CD4-positive, alpha-beta T cell treated with Interleukin-6 at 100 ng/mL for 8 hours (primary cell): ENCODE results near the gene HLA-G.

Experiments
- DNase-seq: peaks from one replicate; pipeline ENCODE4 v3.0.0-alpha.2; 2020; ENCODE audit warnings: mixed read lengths, low spot score

HLA-G gene

GRCh38 chr6:29818892-29819291 lies 8.7 kb upstream of the HLA-G start:
- no peak for DNase-seq

- no peak for DNase-seq
Measured at GRCh38 chr6:29824144-29824543, 3.5 kb upstream of the HLA-G start.

DNA sequence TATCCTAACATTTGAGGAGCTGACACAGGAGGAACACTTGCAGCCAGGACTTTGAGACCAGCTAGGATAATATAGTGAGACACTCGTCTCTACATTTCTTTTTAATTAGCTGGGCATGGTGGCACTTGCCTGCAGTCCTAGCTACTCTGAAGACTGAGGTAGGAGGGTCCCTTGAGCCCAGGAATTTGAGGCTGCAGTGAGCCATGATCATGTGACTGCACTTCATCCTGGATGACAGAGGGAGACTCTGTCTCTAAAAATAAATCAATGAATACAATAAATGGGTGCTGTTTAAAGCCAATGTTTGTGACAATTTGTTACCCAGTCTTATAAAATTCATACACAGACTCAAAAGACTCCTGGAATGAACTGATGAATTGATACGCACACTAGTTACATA lies 1.8 kb upstream of the HLA-G start:
- no peak for DNase-seq

GRCh38 chr6:29826271-29826670 lies 1.4 kb upstream of the HLA-G start:
- no peak for DNase-seq

- DNase-seq, result no peak
Measured at GRCh38 chr6:29828471-29828797, 809 bp downstream of the HLA-G start.

GRCh38 chr6:29829766-29830165 lies 2.1 kb downstream of the HLA-G start:
- DNase-seq, result no peak

- DNase-seq, result no peak
Measured at GRCh38 chr6:29830409-29830808, 2.8 kb downstream of the HLA-G start.

- no peak for DNase-seq
Measured at GRCh38 chr6:29831776-29832175, 4.2 kb downstream of the HLA-G start.

DNA sequence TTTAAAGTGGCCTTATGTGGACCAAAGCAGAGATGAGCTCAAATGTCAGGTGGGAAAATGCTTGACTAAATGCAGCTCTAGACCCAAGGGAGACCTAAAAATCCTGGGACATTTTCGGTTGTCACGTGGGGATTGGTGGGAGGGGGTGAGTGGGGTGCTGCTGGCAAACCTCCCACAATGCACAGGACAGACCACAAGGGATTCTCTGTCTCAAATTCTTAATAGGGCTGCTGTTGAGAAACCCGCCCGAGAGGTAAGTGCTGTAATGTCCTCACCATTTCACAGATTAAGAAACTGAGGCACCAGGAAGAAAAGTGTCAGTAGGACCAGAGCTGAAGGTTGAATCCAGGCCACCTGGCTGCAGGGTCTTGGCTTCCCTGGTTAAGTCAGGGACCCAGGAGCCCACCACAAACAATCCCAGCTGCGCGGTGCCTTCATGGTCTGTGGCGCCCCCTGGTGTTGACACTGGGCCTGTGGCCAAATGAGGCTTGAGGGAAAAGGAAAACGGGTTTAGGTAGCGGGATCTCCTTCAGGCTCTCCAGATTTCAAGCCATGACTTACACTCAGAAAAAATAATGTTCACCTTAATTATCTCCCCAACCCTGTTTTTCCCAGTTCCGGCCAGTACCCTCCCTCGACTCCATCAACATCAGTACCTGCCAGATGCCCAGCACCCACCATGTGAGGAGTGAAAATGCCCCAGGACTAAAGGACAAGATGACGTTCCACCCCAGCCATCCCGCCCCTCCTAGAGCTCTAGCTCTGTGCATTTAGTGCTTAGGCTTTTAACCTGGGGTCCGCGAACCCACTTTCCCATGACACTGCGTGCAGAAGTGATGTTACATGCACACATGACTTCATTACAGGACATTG lies 7.2 kb downstream of the HLA-G start:
- peak; percentile 15 for DNase-seq

GRCh38 chr6:29839917-29840316 lies 12.3 kb downstream of the HLA-G start:
- DNase-seq, result no peak

DNA sequence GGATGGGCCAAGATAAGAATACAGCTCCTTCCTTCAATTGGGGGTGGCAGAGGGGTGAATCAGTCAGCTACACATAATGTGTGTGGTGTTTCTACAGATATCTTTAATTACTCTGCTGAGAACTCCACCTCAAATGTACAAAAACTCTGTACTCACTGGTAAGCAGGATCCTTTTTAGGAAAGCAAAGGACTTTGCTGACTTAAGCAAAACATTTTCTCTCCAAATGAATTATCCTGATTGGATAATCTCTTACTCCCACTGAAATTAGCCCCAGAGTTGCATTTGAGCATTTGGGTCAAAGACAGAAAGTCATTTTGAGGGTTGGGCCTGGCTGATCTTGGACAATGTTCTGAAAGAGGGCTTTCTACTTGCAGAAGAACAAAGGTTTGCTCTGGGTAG lies 13.4 kb downstream of the HLA-G start:
- DNase-seq, result no peak

DNA sequence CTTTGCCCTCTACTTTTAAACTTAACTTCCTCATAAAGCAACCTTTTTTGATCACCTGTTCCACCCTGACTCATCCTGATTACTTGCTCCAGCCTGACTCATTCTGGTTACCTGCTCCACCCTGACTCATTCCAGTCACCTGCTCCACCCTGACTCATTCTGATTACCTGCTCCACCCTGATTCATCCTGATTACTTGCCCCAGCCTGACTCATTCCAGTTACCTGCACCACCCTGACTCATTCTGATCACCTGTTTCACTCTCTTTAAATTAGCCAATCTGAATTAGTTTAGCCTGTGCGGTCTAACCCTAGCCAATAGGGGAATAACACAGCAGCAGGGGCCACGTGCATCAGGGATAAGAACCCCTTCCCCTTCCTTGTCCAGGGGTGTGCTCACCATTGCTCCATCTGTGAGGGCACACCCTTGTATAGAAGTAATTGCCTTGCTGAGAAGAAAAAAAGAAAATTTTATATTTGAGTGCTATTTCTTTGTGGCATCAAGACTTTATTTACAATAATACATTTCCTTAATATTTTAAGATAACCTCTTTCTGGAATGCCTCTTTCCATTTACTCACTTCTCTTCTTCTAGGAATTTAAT lies 17.9 kb downstream of the HLA-G start:
- peak; percentile 52 for DNase-seq

DNA sequence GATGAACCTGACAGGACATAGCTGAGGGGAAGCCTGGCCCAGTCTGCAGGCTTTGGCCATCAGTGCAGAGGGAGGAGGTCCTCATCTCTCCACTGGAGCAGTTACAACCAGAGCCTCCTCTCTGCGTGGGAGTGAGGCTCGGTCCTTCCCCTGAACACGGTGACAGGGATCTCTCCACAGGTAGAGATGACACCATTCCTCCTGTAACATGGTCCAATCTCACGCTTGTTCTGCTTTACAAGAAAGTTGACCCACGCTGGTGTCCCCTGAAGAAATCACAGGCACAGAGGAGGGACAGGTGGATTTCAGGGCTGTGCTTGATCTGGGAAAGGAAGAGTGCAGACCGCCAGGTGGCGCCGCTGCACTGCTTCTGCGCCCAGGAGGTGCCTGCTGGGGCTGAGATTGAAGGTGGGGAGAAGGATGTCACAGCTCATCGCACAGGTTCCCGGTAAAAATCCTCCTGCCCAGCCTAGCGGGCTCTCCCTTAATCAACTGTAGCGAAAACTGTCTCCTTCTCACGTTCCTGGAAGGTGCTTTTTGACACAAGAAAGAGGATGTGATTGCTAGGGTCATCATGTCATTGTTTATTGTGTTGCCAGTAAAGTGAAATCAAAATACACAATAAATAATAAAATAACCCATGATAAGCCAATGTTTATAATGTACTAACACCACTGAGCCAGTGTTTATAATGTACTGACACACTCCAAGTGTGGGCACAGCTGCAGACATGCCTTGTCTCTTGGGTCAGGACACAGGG lies 20.4 kb downstream of the HLA-G start:
- peak; percentile 84 for DNase-seq

DNA sequence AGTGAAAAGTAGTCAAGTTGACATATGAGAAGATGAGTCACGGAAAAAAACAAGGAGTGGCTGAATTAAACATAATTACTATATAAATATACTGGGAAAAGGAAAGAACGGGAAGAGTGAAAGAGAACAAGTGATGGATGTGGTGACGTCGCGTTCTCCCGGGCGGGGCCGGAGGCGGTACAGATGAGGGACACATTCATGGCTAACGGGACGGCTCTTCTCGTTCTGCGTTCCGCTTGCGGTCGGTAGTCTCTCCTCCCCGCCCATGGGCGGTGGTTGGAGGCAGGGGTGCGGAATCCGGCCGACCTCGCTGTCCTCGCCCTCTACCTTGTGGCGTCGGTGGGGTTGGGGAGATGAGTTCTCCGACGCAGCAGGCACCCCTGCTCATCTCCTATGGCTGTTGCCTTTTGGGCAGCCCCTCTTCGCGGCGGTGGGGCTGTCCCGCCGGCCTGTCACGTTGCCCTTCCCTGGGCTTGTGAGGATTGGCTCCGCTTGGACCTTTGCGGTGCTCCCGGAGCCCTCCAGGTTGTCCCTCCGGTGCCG lies 22.5 kb downstream of the HLA-G start:
- no peak for DNase-seq

DNA sequence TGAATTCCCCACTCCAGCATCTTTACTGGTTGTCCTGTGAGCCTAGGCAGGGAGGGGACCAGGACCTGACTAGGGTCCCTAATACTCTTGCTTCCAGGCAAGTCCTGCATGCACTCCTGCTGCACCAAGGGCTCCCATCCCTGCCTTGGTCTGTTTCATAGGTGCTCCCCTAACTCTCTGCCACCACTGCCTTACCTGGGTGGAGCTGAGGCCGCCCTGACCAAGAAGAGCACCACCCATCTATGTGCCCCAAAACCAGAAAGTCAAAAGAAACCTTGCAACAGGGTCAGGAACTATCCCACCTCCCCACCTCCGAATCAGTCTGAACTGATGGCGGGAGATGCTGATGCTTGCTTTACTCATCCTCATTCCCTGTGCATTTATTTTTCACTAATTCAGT lies 23.6 kb downstream of the HLA-G start:
- DNase-seq, result no peak

GRCh38 chr6:29853245-29853644 lies 25.6 kb downstream of the HLA-G start:
- no peak for DNase-seq

- DNase-seq, result no peak
Measured at GRCh38 chr6:29858006-29858405, 30.4 kb downstream of the HLA-G start.

DNA sequence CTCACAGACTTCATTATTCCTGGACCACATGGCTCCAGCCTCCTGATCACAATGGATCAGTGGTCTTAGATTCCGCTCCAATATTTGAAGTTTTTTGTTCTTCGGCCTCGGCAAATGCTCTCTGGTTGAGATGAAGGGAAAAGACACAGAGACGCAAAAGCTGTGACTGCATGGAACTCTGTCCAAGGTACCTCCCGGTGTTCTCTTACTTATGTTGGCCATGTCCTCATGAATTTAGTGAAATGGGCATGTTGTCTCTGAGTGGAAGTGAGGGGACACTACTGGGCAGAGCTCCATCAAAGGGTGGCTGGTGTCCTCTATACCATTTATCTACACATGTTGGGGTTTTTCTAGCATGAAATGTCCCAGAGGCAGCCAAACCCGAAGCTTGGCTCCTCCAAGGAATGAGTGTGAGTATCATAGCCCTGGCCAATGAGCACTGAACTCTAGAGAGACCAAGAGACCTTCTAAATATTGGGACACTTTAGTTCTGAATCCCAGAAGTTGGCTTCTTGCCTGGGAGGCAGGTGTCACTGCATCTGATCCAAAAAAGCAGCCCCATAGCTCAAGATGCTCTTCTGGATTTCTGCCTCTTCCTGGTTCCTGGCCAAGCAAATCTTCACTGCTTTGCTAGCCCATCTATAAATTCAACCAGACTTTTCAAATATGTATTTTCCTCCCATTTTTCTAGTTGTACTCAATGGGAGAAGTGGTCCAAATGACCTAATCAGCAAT lies 34.1 kb downstream of the HLA-G start:
- DNase-seq, result no peak

DNA sequence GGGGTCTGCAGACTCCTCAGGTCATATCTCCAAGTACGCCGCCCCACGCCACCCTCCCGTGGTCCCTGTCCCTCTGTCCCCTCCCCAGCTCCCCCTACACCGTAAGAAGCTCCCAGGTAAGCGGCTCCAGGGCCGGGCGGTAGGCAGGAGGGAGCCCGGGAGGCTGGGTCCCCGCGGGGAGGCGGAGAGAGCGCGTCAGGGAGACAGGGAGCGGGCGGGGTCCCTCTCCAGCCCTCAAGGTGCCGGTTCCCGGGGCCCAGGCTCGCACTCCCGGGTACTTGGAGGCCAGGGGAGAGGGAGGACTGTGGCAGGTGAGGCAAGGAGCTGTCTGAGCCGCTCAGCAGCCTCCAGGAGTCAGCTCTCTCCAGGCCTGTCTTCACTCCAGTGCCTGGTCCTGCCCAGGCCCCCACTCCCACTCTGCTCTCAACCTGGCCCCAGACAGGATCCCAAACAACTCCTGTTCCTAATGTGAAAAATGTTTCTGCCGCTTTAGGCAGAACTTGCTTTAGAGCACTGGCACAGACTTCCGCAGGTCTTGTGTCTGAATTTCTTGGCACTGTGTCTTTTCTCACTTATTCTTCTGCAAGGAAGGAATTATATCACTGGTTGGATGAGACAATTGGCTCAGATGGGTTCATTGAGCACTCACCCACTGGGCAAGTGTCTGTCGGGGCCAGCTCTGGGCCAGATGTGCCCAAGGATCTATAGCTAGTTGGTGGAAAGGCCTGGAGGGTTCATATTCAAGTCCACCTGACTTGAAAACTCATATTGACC lies 36.6 kb downstream of the HLA-G start:
- DNase-seq, result no peak

DNA sequence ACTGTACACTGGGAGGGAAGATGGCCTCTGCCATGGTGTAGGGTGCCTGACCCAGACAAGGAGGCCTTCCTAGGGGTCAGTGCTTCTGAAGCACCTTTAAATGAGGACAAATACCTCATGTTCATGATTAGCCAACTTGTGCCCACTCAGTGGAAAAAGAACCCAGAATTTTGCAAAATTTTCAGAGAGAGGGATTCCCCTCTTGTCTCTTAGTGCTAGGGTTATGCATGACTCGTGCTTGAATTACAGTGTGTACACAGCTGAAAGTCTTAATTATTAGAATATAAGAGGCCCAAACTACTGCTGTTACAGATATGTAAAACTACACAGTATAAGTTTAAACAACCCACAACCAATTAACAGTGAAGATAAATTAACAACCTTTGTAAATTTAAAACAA lies 38.0 kb downstream of the HLA-G start:
- no peak for DNase-seq

GRCh38 chr6:29870104-29870503 lies 42.5 kb downstream of the HLA-G start:
- DNase-seq, result no peak
